NCI-H526 treated with DMSO at 0.1 percent for 48 hours (cell line): ENCODE measurements around the gene BUD13.
A peak's percentile ranks its signal among the peaks of the same experiment; 100 is the strongest.
"Not testable (repeated sequence)": the region's sequence is repeated elsewhere in the genome, so short reads cannot be mapped to it uniquely, and the experiment has no call there.

Source experiments
- DNase-seq: peaks from one replicate; lab custom pipeline; 2025; lab: John Stamatoyannopoulos, UW

Gene BUD13

GRCh38 chr11:116792144-116792868, 19.5 kb upstream of the BUD13 start:
- no peak for DNase-seq

DNA sequence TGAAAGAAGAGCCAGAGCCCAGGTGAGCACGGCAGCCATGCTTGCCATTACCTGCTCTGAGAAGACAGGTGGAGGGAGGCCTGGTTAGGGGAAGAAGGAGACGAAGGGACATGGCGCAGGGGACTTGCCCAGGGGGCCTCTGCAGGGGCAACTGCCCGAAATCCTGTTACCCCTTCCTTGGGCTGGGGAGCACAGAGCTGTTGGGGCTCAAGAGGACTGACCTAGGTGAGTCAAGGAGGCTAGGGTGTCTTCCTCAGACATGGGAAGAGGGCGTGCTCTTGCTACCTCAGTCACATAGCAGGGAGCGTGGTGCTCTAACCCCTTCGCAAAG, 19.0 kb upstream of the BUD13 start, which contains the start of gene APOA5:
APOA5 (minus strand) TSS at position 67 of the 331 bp plus-strand sequence; CDS start at position 48, 19 bp downstream.
- no peak for DNase-seq

DNA sequence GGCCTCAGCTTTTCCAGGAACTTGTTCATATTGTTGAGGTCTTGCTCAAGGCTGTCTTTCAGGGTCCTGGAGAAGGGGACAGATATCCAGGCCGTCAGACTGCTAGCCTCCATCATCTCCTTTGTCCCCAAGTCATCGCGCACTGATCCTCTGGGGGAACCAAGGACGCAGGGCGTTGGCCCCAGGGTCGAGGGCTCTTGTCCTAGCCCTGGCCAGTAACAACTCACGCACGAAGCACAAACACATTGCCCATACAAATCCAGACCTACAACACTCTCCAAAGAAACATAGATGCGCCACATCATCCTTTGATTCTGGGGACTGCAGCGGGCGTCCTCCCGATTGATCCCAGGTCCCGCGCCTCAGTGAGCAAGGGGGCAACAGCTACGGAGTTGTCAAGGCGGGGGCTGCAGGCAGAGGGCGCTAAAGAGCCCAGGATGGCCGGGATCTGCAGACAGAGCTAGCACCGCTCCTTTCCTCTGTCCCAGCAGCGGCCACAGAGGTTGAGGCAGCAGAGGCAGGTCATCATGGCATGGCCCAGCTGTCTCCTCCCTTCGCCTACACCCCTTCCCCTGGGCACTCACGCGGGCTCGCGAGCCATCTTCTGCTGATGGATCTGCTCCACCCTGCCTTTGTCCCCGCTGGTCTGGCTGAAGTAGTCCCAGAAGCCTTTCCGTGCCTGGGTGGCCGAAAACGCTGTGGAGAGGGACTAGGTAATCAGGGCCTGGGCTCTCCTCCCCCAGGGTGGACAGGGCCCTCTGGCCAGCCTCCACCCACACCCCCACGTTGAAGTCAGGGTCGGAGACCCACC, 18.4 kb upstream of the BUD13 start:
- DNase-seq = peak; percentile 69

DNA sequence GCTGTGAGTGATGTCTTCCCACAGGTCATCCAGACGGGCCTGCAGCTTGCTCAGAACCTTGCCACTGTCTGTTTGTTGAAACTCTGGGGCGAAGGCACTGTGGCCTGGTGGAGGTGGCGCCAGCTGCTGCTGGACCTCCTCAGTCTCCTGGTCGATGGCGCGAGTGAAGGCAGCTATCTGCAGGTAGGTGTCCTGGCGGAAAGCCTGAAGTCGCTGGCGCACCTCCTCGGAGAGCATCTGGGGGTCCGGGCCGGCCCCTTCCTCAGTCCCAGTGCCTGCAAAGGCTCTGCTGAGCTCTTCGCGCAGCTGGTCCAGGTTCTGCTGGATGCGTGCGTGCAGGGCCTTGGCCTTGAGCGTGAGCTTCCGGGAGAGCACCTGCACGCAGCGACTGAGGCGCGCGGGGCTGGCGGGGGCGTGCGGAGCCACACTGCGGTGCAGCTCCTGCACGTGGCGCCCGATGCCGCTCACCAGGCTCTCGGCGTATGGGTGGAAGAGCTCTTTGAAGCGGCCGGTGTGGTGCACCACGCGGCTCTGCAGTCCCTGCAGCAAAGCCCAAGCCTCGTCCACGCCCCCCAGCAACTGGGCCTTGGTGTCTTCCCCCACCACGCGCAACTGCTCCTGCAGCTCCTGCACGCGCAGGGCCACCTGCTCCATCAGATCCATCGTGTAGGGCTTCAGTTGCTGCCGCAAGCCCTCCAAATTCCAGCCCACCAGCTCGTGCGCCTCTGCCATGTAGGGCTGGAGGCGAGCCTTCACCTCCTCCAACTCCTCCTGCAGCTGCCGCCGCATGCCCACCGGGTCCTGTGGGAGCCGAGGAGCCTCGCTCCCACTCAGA, 17.6 kb upstream of the BUD13 start:
- DNase-seq = no peak

DNA sequence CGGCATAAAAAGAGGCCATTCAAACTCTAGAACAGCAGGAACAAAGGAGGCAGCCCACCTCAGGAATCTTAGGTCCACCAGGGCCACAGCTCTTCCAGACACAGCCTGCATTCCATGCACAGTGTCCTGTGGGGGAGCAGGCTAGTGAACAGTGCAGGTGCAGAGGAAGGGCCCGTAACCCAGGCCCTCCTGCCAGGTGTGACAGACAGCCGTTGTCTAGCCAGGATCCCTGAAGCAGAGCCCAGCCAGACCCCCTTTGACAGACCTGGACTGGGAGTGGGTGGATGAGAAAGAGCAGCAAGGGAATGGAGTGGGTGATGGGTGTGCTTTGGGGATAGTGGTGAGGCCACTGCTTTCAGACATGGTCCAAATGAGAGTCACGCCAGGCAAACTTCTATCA, 16.2 kb upstream of the BUD13 start:
- DNase-seq = no peak

DNA sequence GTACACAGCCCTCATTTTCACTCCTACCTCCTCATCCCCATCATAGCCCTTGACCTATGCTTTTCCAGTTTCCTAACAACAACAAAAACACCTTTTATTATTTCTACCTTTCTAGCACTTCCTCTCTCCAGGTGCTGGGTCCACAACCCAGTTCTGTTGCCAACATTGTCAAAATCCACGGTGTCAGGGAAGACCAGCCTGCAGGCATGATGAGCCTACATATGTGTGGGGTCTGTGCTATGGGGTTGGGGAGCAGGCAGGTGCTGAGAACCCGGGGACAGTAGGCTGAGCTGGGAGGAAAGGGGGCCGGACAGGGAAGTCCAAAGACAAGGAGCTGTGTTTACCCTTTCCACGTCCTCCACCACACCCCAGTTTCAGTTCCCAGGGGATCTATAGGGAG, 15.7 kb upstream of the BUD13 start:
- no peak for DNase-seq

GRCh38 chr11:116787786-116788486, 15.1 kb upstream of the BUD13 start, which contains the start of gene ZPR1:
Gene ZPR1, minus strand, starts transcription at chr11:116788023. Its CDS starts 33 bp downstream, at chr11:116787990.
- peak; percentile 71 for DNase-seq

DNA sequence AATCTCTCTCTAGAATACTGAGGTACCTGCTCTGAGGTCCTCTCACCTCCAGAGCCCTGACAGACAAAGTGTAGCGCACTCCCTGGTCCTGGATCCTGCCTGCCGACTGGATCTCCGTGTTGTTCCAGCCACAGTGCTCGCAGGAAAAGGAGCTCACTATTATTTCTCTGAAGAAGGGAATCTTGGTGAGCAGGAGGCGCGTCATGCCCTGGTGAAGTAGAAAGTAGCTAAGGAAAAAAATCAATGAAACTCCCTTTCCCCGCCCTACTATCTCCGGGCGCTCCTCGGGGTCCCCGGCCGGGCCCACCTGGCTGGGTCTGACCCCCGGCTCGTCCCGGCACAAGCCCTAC, 14.6 kb upstream of the BUD13 start:
- no peak for DNase-seq

DNA sequence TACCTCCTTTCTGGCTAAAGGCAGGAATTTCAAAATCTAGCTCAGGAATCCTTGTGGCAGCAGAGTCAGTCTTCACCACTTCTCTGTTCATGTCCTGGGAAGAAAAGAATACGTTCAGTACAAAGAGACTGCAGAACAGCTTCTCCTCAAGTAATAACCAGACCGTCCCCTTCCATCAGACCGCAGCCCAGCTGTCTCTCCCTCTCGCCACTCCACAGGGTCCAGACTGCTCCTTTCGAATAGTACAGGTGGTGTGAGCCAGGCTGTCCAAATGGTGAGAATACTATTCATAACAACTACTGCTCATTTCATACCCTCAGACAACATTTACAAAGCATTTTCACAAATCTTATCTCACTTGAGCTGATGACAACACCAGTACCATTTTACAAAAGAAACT, 14.2 kb upstream of the BUD13 start:
- no peak for DNase-seq

GRCh38 chr11:116786326-116786725, 13.5 kb upstream of the BUD13 start:
- no peak for DNase-seq

GRCh38 chr11:116782728-116783127, 9.9 kb upstream of the BUD13 start:
- no peak for DNase-seq

GRCh38 chr11:116778556-116778955, 5.8 kb upstream of the BUD13 start:
- DNase-seq = no peak

DNA sequence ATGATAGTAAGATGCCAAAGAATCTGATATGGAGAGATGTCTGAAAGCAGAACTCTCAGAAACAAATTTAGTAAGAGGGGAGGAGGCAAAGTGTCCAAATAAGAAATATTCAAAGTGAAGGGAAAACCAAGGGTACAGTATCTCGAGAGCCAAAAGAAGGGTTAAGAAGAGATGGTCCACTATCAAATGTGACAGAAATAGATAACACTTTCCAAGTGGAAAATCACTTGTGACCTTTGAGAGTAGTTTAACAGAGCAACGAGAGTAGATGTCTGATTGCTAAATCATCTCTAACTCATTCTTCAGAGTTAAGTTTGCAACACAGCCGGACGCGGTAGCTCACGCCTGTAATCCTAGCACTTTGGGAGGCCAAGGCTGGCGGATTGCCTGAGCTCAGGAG, 4.3 kb upstream of the BUD13 start:
- DNase-seq = no peak

GRCh38 chr11:116776522-116776984, 3.8 kb upstream of the BUD13 start:
- no peak for DNase-seq

- DNase-seq = no peak
These were observed 3.2 kb upstream of the BUD13 start for GRCh38 chr11:116775975-116776374.

GRCh38 chr11:116774661-116775060, 1.9 kb upstream of the BUD13 start:
- DNase-seq = no peak

DNA sequence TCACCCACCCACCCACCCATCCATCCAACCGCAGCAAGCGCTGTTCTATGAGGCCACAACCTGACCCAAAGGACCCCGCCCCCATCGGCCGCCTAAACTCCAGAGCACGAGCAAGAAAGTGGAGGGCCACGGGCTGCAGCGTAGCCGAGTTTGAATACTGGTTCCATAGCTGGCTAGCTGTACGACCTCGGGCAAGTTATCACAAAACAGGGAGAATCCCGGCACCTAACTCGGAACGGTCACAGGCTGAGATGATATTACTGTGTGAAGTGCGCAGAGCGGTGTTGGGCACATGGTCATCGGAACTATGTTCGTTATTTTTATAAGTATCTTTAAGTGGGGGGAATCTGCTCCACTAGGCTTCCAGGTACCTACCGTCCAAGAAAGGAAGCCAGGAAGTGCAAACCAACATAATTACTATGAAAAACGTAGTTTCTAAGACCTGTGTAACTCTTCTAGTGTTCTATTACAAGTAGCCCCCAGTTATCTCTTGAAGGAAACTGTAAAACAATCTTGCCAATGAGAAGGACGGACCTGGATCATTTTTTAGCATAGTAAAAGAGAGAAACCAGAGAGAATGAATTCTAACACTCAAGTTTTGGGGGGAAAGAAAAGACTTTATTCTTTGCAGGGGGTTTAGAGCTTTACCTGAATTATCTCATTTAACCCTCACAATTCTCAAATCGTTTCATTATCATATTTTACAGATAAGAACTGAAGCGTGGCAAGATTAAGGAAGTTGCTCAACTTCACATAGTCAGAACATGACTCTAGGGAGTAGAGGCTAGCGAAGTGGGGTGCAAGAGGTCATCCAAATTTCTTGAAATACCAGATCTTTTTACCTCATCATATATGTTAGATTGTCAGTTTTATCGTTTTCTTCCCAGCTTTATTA, 663 bp upstream of the BUD13 start:
- DNase-seq = peak; percentile 97

DNA sequence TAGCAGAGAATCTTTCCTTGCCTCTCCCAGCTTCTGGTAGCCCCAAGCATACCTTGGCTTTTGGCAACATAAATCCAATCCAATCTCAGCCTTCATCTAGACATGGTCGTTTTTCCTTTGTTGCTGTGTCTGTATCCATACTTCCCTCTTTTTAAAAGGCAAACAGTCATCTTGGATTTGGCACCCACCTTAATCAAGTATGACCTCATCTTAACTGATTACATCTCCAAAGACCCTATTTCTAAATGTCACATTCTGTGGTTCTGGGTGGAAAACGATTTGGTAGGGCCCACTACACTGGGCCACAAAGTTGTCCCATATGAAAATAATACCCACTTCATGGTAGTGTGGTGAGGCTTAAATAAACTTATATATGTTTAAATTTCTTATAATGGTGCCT, 852 bp downstream of the BUD13 start:
- no peak for DNase-seq

- DNase-seq = no peak
These were observed 10.7 kb downstream of the BUD13 start for GRCh38 chr11:116762132-116762531.

- DNase-seq = not testable (repeated sequence)
These were observed 16.7 kb downstream of the BUD13 start for GRCh38 chr11:116756044-116756443.
